Left colon (tissue), 2 donors: ENCODE results near the gene PRAMEF8. TPM values are rescaled to one million over a fixed set of nuclear protein-coding genes. Genes with fewer than 3 reads are reported as not detected.
"Not testable (repeated sequence)": the region's sequence is repeated elsewhere in the genome, so short reads cannot be mapped to it uniquely, and the experiment has no call there.

Source experiments
- ATAC-seq: fragments of 200-7000 bp; cut with Tn5 transposase; one replicate; pipeline ENCODE4 v1.9.1; 2020; ENCODE audit warnings: mild to moderate bottlenecking, moderate library complexity
- DNase-seq, 2 donors: peaks; one replicate each; pipeline ENCODE4 v3.0.0-alpha.2; 2020
- intact Hi-C, 2 donors: fragments of 100-400 bp; cut with DNase I in 1 of 2; cut with micrococcal nuclease in 1 of 2; formaldehyde crosslinking; loops; one replicate each; pipeline versions ENCODE4 v1.11.2 to v1.14.0; 2022; cut with DNase I, micrococcal nuclease
- total RNA-seq, 2 donors: library from RNA; stranded (reverse); fragmentation: NEBNext Ultra II Directional; extraction: Animal tissue kit (Norgen Biotek cat#: 25700); gene quantifications; one replicate each; pipeline ENCODE4 v1.2.1, GENCODE V29; 2021
- donor health status: DM: no; HTN: no; CAD: no.
- donor health status: DM: yes; HTN: yes; CAD: no.

The PRAMEF8 gene
- total RNA-seq, 2 donors from 2014 or later: not detected

DNA sequence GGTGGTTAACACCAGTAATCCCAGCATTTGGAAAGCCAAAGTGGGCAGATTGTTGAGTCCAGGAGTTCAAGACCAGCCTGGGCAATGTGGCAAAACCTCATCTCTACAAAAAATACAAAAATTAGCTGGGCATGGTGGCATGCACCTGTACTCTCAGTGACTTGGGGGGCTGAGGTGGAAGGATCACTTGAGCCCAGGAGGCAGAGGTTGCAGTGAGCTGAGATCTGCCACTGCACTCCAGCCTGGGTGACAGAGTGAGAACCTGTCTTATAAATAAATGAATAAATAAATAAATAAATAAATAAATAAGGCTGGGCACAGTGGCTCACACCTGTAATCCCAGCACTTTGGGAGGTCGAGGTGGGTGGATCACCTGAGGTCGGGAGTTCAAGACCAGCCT is 52.9 kb downstream of the PRAMEF8 start:
- not testable (repeated sequence) for DNase-seq, ATAC-seq

More for the DNA sequence above, 52.9 kb downstream of the PRAMEF8 start:
- intact Hi-C loops: not testable (repeated sequence)

Other genes with a start within 250 kb of the PRAMEF8 start
- gene PRAMEF27, start 228.6 kb downstream of the PRAMEF8 start, total RNA-seq: not detected
- gene HNRNPCL3, start 224.4 kb downstream of the PRAMEF8 start, total RNA-seq: not detected
- not detected for gene PRAMEF25, start 214.4 kb downstream of the PRAMEF8 start, total RNA-seq
- not detected for gene HNRNPCL2, start 168.3 kb downstream of the PRAMEF8 start, total RNA-seq
- gene PRAMEF26, start 129.1 kb downstream of the PRAMEF8 start, total RNA-seq: not detected
- gene HNRNPCL4, start 119.5 kb downstream of the PRAMEF8 start, total RNA-seq: not detected
- gene PRAMEF9, start 113.3 kb downstream of the PRAMEF8 start, total RNA-seq: not detected
- not detected for gene PRAMEF13, start 83.7 kb downstream of the PRAMEF8 start, total RNA-seq
- not detected for gene PRAMEF18, start 59.0 kb downstream of the PRAMEF8 start, total RNA-seq
- gene PRAMEF5, start 30.9 kb downstream of the PRAMEF8 start, total RNA-seq: not detected
- gene PRAMEF33, start 18.4 kb upstream of the PRAMEF8 start, total RNA-seq: not detected
- gene PRAMEF15, start 30.4 kb upstream of the PRAMEF8 start, total RNA-seq: not detected
- not detected for gene PRAMEF14, start 62.0 kb upstream of the PRAMEF8 start, total RNA-seq
- not detected for gene PRAMEF19, start 86.8 kb upstream of the PRAMEF8 start, total RNA-seq
- not detected for gene PRAMEF17, start 104.5 kb upstream of the PRAMEF8 start, total RNA-seq
- gene PRAMEF20, start 125.3 kb upstream of the PRAMEF8 start, total RNA-seq: not detected
- not detected for gene LRRC38, start 228.9 kb upstream of the PRAMEF8 start, total RNA-seq